8988T (cell line): ENCODE measurements around the gene FNIP1.
"Not testable (repeated sequence)": the region's sequence is repeated elsewhere in the genome, so short reads cannot be mapped to it uniquely, and the experiment has no call there.

ENCODE experiments used
- DNase-seq: peaks from one replicate; pipeline ENCODE4 v3.0.0; 2011

The FNIP1 gene

GRCh38 chr5:131684051-131684450 lies 112.8 kb downstream of the FNIP1 start:
- no peak for DNase-seq

- DNase-seq = no peak
Measured at GRCh38 chr5:131682826-131683225, 114.0 kb downstream of the FNIP1 start.

DNA sequence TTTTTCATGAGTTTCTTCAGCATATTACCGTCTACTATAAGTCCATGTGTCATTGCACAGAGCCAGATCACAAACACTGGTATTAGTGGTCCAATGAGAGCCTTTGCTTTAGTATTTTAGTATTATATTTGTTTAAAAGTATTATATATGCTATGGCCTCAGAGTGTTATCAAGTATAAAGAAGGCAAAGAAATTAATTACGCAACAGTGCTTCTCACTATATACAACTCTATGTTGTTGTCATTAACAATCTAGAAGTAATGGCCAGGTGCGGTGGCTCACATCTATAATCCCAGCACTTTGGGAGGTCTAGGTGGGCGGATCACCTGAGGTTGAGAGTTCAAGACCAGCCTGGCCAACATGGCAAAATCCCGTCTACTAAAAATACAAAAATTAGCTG lies 114.6 kb downstream of the FNIP1 start:
- no peak for DNase-seq

DNA sequence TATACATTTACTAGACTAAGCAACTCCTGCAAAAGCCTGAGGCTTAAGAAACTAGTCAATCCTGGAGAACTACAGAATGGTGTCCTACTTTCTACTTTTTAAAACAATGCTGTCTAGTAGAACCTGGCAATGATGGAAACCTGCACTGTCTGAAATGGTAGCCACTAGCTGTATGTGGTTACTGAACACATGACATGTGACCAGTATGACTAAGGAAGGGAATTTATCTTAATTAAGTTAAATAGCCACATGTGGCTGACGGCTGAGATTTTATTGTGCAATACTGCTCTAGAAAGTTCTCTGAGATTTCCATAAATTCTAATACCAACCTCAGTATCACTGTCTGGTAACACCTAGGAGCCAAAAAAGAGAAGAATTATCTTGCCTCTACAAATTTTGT lies 116.9 kb downstream of the FNIP1 start:
- DNase-seq = no peak

GRCh38 chr5:131678273-131678672 lies 118.5 kb downstream of the FNIP1 start:
- not testable (repeated sequence) for DNase-seq

DNA sequence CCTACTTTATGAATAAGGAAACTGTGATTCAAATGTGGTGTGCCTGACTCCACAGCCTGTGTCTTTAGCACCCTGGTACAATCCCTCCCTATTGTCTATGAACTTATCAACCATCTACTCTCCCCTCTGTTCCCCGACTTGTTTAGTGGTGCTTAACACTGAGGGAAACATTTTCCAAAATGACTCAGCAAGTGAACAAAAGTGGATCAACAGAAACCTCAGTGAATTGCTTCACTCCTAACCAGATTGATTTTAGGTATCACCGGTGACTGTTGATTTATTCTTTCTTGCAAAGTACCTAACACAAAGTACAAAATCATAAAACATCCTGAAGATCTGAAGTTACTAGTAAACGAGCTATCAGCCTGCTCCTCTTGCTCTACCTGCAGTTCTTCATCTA lies 119.7 kb downstream of the FNIP1 start:
- no peak for DNase-seq

GRCh38 chr5:131672776-131673175 lies 124.0 kb downstream of the FNIP1 start:
- DNase-seq = no peak

DNA sequence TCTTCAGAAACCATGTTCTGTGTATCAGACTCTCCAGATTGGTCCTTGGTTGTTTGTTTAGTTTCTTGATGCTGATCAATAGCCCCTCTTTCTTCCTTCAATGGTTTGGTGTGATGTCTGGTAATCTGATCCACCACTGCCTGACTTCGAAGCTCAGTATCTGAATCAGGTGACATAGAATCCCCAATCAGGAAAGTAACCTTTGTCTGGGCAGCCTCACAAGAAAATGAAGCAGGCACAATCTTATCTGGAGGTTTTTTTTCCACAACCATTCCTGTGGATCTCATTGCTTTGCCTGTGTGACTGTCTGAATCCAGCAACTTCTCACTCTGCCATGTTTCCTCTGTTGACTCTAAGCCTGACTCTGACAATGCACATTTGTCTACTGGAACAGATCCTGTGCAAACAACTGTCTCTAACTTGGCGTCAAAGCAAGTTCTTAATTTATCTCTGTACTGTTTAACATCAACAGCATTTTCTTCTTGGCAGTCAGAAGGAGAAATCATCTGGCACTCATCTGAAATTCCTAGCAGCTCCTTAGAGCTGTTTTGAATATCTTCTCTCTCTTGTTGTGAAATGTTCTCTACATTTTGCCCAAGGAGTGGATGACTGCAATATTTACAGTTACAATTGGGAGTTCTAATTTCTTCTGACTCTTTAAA lies 124.7 kb downstream of the FNIP1 start:
- no peak for DNase-seq

DNA sequence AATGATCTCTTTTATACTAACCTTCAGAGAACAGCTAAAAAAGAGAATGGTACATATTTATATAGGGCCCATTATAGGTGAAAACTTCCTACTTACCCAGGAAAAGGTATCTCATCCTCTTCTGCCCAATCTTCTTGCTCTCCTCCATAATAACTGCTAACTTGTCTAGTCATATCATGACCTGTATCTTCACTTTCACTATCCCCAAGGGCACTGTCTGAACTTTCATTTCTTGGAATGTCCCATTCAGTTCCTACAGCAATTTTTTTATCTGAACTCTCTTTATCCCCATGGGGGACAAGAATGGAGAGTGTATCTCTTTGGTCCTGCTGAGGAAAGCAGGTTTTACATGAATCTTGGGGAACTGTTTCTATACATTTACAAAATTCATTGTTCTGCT lies 125.4 kb downstream of the FNIP1 start:
- DNase-seq = no peak

DNA sequence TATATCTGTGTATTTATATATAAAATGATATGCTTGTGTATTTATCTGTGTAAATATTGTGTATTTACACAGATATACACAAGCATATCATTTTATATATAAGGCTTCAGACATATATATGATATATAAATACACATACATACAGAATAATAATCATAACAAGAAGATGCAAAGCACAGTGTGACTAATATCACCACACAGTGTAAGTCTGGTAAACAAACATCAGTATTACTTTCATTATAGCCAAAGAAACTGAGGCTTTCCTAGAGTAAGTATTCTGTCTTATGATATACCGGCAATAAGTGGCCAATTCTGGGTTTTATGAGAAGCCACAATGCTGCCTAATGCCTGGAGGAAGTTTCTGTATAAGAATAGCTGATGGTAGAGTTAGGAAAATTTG lies 131.9 kb downstream of the FNIP1 start:
- DNase-seq = no peak

DNA sequence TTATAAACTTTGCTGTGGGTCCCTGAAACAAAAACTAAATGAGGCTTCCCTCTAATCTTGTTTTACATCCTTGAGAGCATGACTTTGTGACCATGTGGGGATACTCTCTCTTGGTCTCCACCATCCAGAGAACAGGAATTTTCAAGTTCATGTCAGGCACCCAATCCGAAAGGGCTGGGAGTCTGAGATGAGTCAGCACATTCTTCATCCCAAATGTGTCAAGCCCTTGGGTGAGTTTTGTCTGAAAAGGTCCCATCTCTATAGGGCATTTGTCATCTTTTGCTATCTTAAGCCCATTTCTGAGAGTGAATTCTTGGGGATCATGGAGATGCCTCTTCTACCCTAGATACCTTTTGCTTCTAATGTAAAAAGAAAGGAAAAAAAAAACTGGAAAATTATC lies 134.9 kb downstream of the FNIP1 start:
- no peak for DNase-seq

DNA sequence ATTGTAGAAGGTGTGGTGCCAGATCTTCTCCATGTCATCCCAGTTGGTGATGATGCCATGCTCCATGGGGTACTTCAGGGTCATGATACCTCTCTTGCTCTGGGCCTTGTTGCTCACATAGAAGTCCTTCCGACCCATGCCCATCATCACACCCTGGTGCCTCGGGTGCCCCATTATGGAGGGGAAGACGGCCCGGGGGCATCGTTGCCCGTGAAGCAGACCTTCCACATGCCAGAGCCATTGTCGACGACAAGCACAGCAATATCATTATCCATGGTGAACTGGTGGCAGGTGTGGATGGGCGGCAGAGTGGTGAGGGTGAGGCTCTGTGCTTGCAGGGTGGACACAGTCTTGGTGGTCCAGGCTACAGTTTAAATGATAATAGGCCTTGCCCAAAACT lies 137.0 kb downstream of the FNIP1 start:
- DNase-seq = no peak

GRCh38 chr5:131659290-131659689 lies 137.5 kb downstream of the FNIP1 start:
- no peak for DNase-seq

- DNase-seq = no peak
Measured at GRCh38 chr5:131654776-131655175, 142.0 kb downstream of the FNIP1 start.

DNA sequence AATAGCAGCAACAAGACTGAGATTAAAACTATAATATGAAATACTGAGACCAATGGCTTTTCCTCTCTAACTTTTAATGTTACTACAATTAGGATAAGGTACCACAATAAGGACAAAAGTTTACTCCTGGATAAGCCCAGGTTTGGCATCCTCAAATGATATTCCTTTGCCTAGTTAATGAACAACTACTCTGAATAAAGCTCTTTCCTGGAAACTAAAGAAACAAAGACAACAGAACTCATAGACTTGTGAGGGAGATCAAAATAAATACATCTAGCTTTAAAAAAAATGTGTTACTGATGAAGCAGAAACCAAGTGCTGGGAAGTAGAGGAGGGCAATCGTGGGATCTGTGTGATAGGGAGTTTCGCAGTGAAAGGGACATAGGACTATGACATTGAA lies 142.5 kb downstream of the FNIP1 start:
- no peak for DNase-seq

- no peak for DNase-seq
Measured at GRCh38 chr5:131649161-131649560, 147.7 kb downstream of the FNIP1 start.

DNA sequence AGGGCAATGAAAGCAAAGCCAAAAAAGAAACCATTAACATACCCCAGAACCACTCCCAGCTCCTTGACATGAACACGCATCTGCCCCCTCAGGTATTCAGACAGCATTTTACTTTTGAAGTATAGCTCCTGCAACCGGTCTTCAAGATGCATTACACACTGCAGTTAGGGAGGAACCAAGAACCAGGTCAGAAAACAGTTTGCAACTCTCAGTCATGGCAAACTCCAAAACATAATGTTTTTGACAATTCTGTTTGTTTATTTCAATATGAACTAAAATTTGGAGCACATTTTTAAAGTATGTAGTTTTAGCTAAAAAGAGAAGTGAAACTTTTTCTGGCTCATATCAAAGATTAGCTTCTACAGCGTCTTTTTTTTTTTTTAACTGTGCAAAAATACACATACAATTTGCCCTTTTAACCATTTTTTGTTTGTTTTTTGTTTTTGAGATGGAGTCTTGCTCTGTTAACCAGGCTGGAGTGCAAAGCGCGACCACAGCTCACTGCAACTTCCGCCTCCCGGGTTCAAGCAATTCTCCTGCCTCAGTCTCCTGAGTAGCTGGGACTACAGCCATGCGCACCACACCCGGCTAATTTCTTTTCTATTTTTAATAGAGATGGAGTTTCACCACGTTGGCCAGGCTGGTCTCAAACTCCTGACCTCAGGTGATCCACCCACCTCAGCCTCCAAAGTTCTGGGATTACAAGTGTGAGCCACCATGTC lies 149.6 kb downstream of the FNIP1 start:
- no peak for DNase-seq

- no peak for DNase-seq
Measured at GRCh38 chr5:131644822-131645221, 152.0 kb downstream of the FNIP1 start.

- no peak for DNase-seq
Measured at GRCh38 chr5:131644370-131644769, 152.4 kb downstream of the FNIP1 start.

GRCh38 chr5:131641494-131641893 lies 155.3 kb downstream of the FNIP1 start:
- DNase-seq = no peak

DNA sequence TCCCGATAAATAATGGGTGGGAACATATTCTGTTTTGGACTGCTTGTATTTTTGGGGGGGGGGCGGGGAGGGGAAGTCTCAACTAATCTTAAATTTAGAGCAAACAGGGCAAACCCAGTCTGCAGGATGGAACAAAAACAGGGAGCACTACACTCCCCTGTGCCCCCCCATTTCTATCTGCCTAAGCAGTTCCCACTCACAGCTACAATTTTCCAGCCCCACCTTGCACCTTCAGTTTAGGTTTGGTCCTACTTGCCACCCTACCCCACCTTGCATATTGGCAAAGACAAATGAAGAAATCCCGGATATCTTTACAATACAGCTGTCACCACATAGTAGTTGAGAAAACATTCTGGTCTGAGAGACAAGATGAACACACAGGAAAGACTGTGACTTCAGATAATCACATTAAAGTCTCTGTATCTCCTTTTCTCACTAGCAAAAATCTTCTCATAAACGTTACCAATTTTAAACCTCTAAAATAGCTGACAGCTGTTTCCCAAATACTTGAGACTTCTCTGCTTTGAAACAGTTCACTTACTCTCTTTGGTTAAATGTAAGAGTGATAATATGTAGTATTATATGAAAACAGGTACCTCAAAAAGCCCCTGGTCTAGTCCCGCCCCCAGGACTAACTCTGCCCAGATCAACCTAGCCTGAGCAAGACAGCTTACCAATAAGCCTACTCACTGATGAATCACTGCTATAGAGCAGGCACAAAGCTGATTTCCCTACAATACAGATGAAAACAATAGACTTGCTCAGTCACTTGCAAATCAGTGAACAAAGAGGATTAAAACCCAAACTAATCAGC lies 156.6 kb downstream of the FNIP1 start:
- DNase-seq = no peak

- no peak for DNase-seq
Measured at GRCh38 chr5:131639148-131639547, 157.7 kb downstream of the FNIP1 start.

- no peak for DNase-seq
Measured at GRCh38 chr5:131637694-131638093, 159.1 kb downstream of the FNIP1 start.
